Thyroid gland (tissue), 4 donors: Measurements from ENCODE around the gene KRT12.

ENCODE experiments used
- CTCF ChIP-seq, 6 experiments: fragments of 200-600 bp in 3 of 6; fragments of 450-650 bp in 3 of 6; sonication (generic) in 3 of 6; IDR thresholded peaks; one replicate each; pipeline ENCODE4 v1.5.1; 2016 to 2019; ENCODE audit warnings: antibody characterized with exemption in 6 of 6, mild to moderate bottlenecking in 2 of 6, inconsistent platforms in 1 of 6, moderate library complexity in 1 of 6
- POLR2A ChIP-seq, 2 donors: fragments of 450-650 bp; IDR thresholded peaks; one replicate each; pipeline ENCODE4 v1.6.1; 2017; ENCODE audit warnings: antibody characterized with exemption in 2 of 2, mild to moderate bottlenecking in 2 of 2, moderate library complexity in 1 of 2

- TF ChIP-seq CTCF (IDR thresholded peaks at IDR 0.05) (no peak), POLR2A (IDR thresholded peaks at IDR 0.05) (no peak)
Observed at GRCh38 chr17:40844671-40845107, 22.3 kb downstream of the KRT12 start.
